K562 (cell line): ENCODE measurements around the gene NUP62. TPM values are rescaled to one million over a fixed set of nuclear protein-coding genes. Genes with fewer than 3 reads are reported as not detected.

Source experiments
- AFF4 ChIP-seq: sonication (generic); formaldehyde crosslinking; IDR thresholded peaks from 2 replicates; pipeline ENCODE4 v1.8.0; 2023; ENCODE audit warnings: mild to moderate bottlenecking, missing genetic modification reagents
- CBFB ChIP-seq: sonication (generic); formaldehyde crosslinking; IDR thresholded peaks from 2 replicates; pipeline ENCODE4 v1.4.0; 2020; ENCODE audit warnings: mild to moderate bottlenecking, missing genetic modification reagents
- EP400 ChIP-seq: fragments of 450-650 bp; IDR thresholded peaks from 2 replicates; pipeline ENCODE4 v1.6.1; 2017; ENCODE audit warnings: antibody characterized with exemption, mild to moderate bottlenecking, moderate library complexity
- ETV5 ChIP-seq: sonication (generic); formaldehyde crosslinking; IDR thresholded peaks from 2 replicates; pipeline ENCODE4 v1.4.0; 2020; ENCODE audit warnings: low read depth, mild to moderate bottlenecking, missing genetic modification reagents
- KAT8 ChIP-seq: fragments of 450-650 bp; IDR thresholded peaks from 2 replicates; pipeline ENCODE4 v1.6.1; 2016; ENCODE audit warnings: low read depth, mild to moderate bottlenecking
- THAP12 ChIP-seq: fragments of 250-450 bp; sonication (Bioruptor Pico); IDR thresholded peaks from 2 replicates; pipeline ENCODE4 v1.9.0; 2021; ENCODE audit warnings: mild to moderate bottlenecking, inconsistent platforms
- ZBTB43 ChIP-seq: sonication (generic); formaldehyde crosslinking; IDR thresholded peaks from 2 replicates; pipeline ENCODE4 v1.8.0; 2023; ENCODE audit warnings: mild to moderate bottlenecking, missing genetic modification reagents
- ZFX ChIP-seq: sonication (generic); formaldehyde crosslinking; IDR thresholded peaks from 2 replicates; pipeline ENCODE4 v1.8.0; 2022; ENCODE audit warnings: mild to moderate bottlenecking, missing genetic modification reagents, moderate library complexity
- ZNF583 ChIP-seq: fragments of 250-450 bp; sonication (Bioruptor Pico); IDR thresholded peaks from 2 replicates; pipeline ENCODE4 v1.4.0; 2020
- polyA plus RNA-seq, 8 experiments: library from polyadenylated mRNA; depleted of rRNA in 4 of 8; stranded (reverse) in 5 of 8; unstranded in 3 of 8; fragments of >200 nt; fragmentation: Nextera tagmentation in 2 of 8; fragmentation: Illumina TruSeq in 1 of 8; extraction: Ambion mirVana in 2 of 8; extraction: Trizol in 1 of 8; gene quantifications; 2 replicates each; pipeline versions ENCODE4 v1.2.1 to v1.2.3, GENCODE V29; 2011 to 2014; ENCODE audit warnings: inconsistent platforms in 1 of 8, missing spikeins in 1 of 8
- total RNA-seq, 7 experiments: library from RNA; depleted of rRNA in 6 of 7; stranded (reverse); fragments of >200 nt in 6 of 7; fragmentation: Illumina TruSeq in 2 of 7; extraction: Trizol in 2 of 7; gene quantifications; 2 replicates each; pipeline versions ENCODE4 v1.2.1 to v1.2.3, GENCODE V29; 2011 to 2021; ENCODE audit warnings: low replicate concordance in 1 of 7
- TF ChIP-seq, protein P1 (sequence below), 2 experiments: fragments of 450-650 bp; formaldehyde crosslinking in 1 of 2; IDR thresholded peaks; 2 replicates each; pipeline versions ENCODE4 v1.4.0 to v1.6.1; 2014 to 2020; ENCODE audit warnings: mild to moderate bottlenecking in 2 of 2, borderline replicate concordance in 1 of 2, low read depth in 1 of 2

NUP62 gene
- total and polyA plus RNA-seq, 9 of the 15 experiments (the other 6 are each of a cell fraction or from before 2014, with no cell fraction given), result 16.9 to 109 (median 66.0) TPM

DNA sequence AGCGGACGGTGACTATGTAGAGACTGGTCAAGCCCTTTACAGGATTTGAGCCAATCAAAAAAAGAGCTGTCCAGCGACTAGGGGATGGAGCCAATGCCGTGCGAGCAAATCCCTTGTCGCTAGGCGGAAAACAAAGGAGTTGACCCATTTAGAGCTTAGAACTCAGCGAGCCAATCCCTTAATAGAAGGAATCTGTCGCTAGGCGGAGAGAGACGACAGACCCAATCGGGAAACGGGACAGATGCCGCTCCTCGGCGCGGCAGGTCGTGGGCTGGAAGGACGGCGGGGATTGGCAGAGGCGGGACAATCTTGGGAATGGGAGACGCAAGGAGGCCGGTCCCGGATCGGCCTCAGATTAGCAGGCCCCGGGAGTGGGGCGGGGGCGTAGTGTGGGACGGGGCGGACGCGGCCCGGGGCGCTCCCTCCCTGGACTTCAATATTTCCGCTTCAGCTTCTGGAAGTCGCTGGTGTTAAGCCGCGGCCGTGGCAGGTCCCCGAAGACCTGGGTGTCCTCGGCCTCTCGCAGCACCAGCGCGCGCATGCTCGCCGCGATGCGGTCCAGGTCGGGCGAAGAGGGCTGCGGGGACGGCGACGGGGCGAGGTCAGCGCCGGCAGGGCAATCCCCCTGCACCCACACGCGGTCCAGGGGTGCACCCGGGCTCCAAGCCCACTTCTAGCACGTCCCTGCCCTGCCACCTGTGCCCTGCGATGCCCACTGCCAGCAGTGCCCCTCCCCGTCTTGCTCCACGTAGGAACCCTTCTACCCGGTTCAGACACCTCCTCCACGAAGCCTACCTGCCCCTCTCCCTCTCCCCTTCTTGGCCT lies 59.6 kb downstream of the NUP62 start (continued):
- TF ChIP-seq, protein P1, sequence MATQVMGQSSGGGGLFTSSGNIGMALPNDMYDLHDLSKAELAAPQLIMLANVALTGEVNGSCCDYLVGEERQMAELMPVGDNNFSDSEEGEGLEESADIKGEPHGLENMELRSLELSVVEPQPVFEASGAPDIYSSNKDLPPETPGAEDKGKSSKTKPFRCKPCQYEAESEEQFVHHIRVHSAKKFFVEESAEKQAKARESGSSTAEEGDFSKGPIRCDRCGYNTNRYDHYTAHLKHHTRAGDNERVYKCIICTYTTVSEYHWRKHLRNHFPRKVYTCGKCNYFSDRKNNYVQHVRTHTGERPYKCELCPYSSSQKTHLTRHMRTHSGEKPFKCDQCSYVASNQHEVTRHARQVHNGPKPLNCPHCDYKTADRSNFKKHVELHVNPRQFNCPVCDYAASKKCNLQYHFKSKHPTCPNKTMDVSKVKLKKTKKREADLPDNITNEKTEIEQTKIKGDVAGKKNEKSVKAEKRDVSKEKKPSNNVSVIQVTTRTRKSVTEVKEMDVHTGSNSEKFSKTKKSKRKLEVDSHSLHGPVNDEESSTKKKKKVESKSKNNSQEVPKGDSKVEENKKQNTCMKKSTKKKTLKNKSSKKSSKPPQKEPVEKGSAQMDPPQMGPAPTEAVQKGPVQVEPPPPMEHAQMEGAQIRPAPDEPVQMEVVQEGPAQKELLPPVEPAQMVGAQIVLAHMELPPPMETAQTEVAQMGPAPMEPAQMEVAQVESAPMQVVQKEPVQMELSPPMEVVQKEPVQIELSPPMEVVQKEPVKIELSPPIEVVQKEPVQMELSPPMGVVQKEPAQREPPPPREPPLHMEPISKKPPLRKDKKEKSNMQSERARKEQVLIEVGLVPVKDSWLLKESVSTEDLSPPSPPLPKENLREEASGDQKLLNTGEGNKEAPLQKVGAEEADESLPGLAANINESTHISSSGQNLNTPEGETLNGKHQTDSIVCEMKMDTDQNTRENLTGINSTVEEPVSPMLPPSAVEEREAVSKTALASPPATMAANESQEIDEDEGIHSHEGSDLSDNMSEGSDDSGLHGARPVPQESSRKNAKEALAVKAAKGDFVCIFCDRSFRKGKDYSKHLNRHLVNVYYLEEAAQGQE (IDR thresholded peaks at IDR 0.05; ENCODE audit: borderline replicate concordance), result no peak
- TF ChIP-seq, protein P1 (CRISPR knock-in tag; IDR thresholded peaks at IDR 0.05; ENCODE audit: low read depth), result 0 out of 2 replicates have a peak, but pooled peaks have one; percentile 53
- TF ChIP-seq AFF4 (CRISPR knock-in tag) (no peak), ZBTB43 (no peak), ETV5 (CRISPR knock-in tag) (0 out of 2 replicates have a peak, but pooled peaks have one; percentile 52), CBFB (CRISPR knock-in tag) (peak; percentile 86; the same call in 1 of the 2 replicates), EP400 (peak; percentile 75), ZFX (CRISPR knock-in tag) (peak; percentile 82), ZNF583 (CRISPR knock-in tag) (0 out of 2 replicates have a peak, but pooled peaks have one; percentile 37), THAP12 (CRISPR knock-in tag) (peak; percentile 54; the same call in 1 of the 2 replicates), KAT8 (no peak)
